Mesenchymal stem cell (in vitro differentiated cells and primary cell): ENCODE data around the gene MUC16.
"Not testable (repeated sequence)": the region's sequence is repeated elsewhere in the genome, so short reads cannot be mapped to it uniquely, and the experiment has no call there.

Experiments used
- DNase-seq: peaks from one replicate; pipeline ENCODE4 v3.0.0-alpha.2; 2013
- H2AFZ ChIP-seq: one replicate; pipeline ENCODE4 v1.6.1; 2013; ENCODE audit warnings: low read depth, mild to moderate bottlenecking, control low read depth, inconsistent platforms, low read length, moderate library complexity
- H2AK5ac ChIP-seq: 2 replicates; pipeline ENCODE4 v1.6.1; 2013; ENCODE audit warnings: low read length, moderate library complexity, mild to moderate bottlenecking, inconsistent platforms; ENCODE audit not compliant: severe bottlenecking
- H2BK120ac ChIP-seq: one replicate; pipeline ENCODE4 v1.6.1; 2013; ENCODE audit warnings: low read depth, mild to moderate bottlenecking, inconsistent platforms, low read length, moderate library complexity
- H2BK12ac ChIP-seq, 2 experiments: one replicate each; pipeline ENCODE4 v1.6.1; 2013; ENCODE audit warnings: inconsistent platforms in 2 of 2, low read length in 2 of 2, mild to moderate bottlenecking in 2 of 2, moderate library complexity in 2 of 2, control low read depth in 1 of 2
- H2BK15ac ChIP-seq: one replicate; pipeline ENCODE4 v1.6.1; 2013; ENCODE audit warnings: mild to moderate bottlenecking, low read depth, inconsistent platforms; ENCODE audit not compliant: poor library complexity, severe bottlenecking
- H2BK5ac ChIP-seq: 2 replicates; pipeline ENCODE4 v1.6.1; 2013; ENCODE audit warnings: low read depth, mild to moderate bottlenecking, low read length, control low read depth, inconsistent platforms; ENCODE audit not compliant: poor library complexity, severe bottlenecking
- H3K14ac ChIP-seq, 2 experiments: one replicate each; pipeline ENCODE4 v1.6.1; 2013; ENCODE audit warnings: inconsistent platforms in 2 of 2, low read length in 2 of 2, control low read depth in 1 of 2, mild to moderate bottlenecking in 1 of 2, moderate library complexity in 1 of 2
- H3K18ac ChIP-seq, 2 experiments: one replicate each; pipeline ENCODE4 v1.6.1; 2013; ENCODE audit warnings: inconsistent platforms in 2 of 2, low read length in 2 of 2, control low read depth in 1 of 2, low read depth in 1 of 2, mild to moderate bottlenecking in 1 of 2
- H3K23ac ChIP-seq, 2 experiments: one replicate each; pipeline ENCODE4 v1.6.1; 2013; ENCODE audit warnings: inconsistent platforms in 2 of 2, low read length in 2 of 2, mild to moderate bottlenecking in 2 of 2, moderate library complexity in 2 of 2, control low read depth in 1 of 2
- H3K27ac ChIP-seq: 2 replicates; pipeline ENCODE4 v1.5.1; 2013; ENCODE audit warnings: mild to moderate bottlenecking, moderate library complexity, low read length, control low read depth, inconsistent platforms; ENCODE audit not compliant: poor library complexity, severe bottlenecking
- H3K27me3 ChIP-seq, 2 experiments: 2 replicates each; pipeline versions ENCODE4 v1.6.1 to v1.7.0; 2013; ENCODE audit warnings: low read length in 2 of 2, mild to moderate bottlenecking in 2 of 2, moderate library complexity in 2 of 2, control low read depth in 1 of 2, inconsistent platforms in 1 of 2; ENCODE audit not compliant: control insufficient read depth in 1 of 2, insufficient read depth in 1 of 2
- H3K36me3 ChIP-seq, 2 experiments: 2 replicates each; pipeline versions ENCODE4 v1.6.1 to v1.7.0; 2013; ENCODE audit warnings: low read length in 2 of 2, control low read depth in 1 of 2, inconsistent platforms in 1 of 2, low read depth in 1 of 2, mild to moderate bottlenecking in 1 of 2; ENCODE audit not compliant: insufficient read depth in 2 of 2, control insufficient read depth in 1 of 2
- H3K4ac ChIP-seq, 2 experiments: one replicate each; pipeline ENCODE4 v1.6.1; 2013; ENCODE audit warnings: inconsistent platforms in 2 of 2, low read length in 2 of 2, mild to moderate bottlenecking in 2 of 2, moderate library complexity in 2 of 2, control low read depth in 1 of 2, low read depth in 1 of 2
- H3K4me1 ChIP-seq: 2 replicates; pipeline ENCODE4 v1.6.1; 2013; ENCODE audit warnings: low read depth, low read length, control low read depth; ENCODE audit not compliant: control insufficient read depth, insufficient read depth
- H3K4me2 ChIP-seq: 2 replicates; pipeline ENCODE4 v1.6.1; 2013; ENCODE audit warnings: low read length, mild to moderate bottlenecking, inconsistent platforms; ENCODE audit not compliant: poor library complexity, severe bottlenecking
- H3K4me3 ChIP-seq, 2 experiments: 2 replicates each; pipeline versions ENCODE4 v1.5.1 to v1.7.0; 2013; ENCODE audit warnings: low read length in 2 of 2, mild to moderate bottlenecking in 2 of 2, control low read depth in 1 of 2, low read depth in 1 of 2; ENCODE audit not compliant: insufficient read depth in 1 of 2
- H3K79me1 ChIP-seq: replicated peaks from 2 replicates; pipeline ENCODE4 v1.6.1; 2013; ENCODE audit warnings: mild to moderate bottlenecking, control low read depth, low read length, inconsistent platforms; ENCODE audit not compliant: poor library complexity, severe bottlenecking
- H3K9ac ChIP-seq: 2 replicates; pipeline ENCODE4 v1.7.0; 2013; ENCODE audit warnings: mild to moderate bottlenecking, low read length, moderate library complexity
- H3K9me3 ChIP-seq: 2 replicates; pipeline ENCODE4 v1.7.0; 2013; ENCODE audit warnings: mild to moderate bottlenecking, low read length; ENCODE audit not compliant: control insufficient read depth
- H4K8ac ChIP-seq: one replicate; pipeline ENCODE4 v1.6.1; 2013; ENCODE audit warnings: inconsistent platforms, mild to moderate bottlenecking, low read length, moderate library complexity
- H4K91ac ChIP-seq: one replicate; pipeline ENCODE4 v1.6.1; 2013; ENCODE audit warnings: mild to moderate bottlenecking, low read length, inconsistent platforms
- WGBS: methylation state at CpG from one replicate; pipeline ENCODE4 v1.1.7; 2013; ENCODE audit warnings: mixed read lengths; 5-methylcytosine and 5-hydroxymethylcytosine counted together

MUC16 gene

DNA sequence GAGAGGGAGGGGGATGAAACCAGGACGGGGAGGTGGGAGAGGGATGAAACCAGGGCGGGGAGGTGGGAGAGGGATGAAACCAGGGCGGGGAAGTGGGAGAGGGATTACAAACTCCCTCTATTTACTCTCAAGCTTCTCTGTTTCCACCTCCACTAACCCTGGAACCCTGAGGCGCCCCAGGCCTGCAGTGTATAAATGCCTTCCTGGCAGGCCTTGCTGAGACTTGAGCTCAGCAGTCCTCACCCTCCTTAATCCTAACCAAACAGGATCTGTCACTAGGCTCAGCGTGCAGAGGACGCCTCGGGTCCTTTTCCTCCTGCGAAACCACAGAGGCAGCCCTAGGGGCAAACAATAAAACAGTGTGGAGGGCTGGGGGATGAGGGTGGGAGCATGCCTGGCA, 44.6 kb upstream of the MUC16 start:
- Histone ChIP-seq H3K14ac (no peak overlapping the region), H3K18ac (no peak overlapping the region), H3K23ac (no peak overlapping the region), H4K91ac (no peak overlapping the region), H2BK120ac (no peak overlapping the region), H3K9me3 (no peaks in the 10 kb centered on the region), H3K4me1 (peaks cover 14% of the 10 kb centered on the region), H3K79me1 (no peaks in the 10 kb centered on the region), H2AFZ (no peak overlapping the region), H3K4me2 (no peak overlapping the region), H3K4me3 (no peak overlapping the region), H3K27me3 (no peaks in the 10 kb centered on the region), H2BK5ac (peak overlapping the region; percentile 37), H3K36me3 (no peaks in the 10 kb centered on the region), H3K27ac (peak overlapping the region; percentile 61), H3K9ac (no peak overlapping the region), H4K8ac (no peak overlapping the region), H3K4ac (no peak overlapping the region), H2BK12ac (no peak overlapping the region), H2AK5ac (no peak overlapping the region), H2BK15ac (no peak overlapping the region)
- 56% methylated on average over 5 of the region's 8 CpGs for WGBS
- DNase-seq = no peak

DNA sequence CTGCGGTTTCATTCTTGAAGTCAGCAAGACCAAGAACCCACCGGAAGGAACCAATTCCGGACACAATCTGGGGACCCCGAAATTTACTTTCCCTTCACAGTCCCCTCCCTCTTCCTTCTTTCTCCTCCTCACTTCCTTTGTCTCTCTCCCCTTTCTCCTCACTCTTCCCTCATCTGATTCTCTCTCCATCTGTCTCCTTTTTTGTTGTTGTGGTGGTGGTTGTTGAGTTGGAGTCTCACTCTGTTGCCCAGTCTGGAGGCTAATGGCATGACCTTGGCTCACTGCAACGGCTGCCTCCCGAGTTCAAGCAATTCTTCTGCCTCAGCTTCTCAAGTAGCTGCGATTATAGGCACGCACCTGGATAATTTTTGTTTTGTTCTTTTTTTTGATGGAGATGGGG, 44.0 kb upstream of the MUC16 start:
- no peak overlapping the region for H3K9ac ChIP-seq
- 93% methylated on average over 7 of the region's 8 CpGs for WGBS
- H3K79me1 ChIP-seq = no peaks in the 10 kb centered on the region
- no peaks in the 10 kb centered on the region for H3K9me3 ChIP-seq
- H2AFZ ChIP-seq = no peak overlapping the region
- H3K36me3 ChIP-seq = no peaks in the 10 kb centered on the region
- H3K18ac ChIP-seq = no peak overlapping the region
- peak overlapping the region; percentile 45 for H2AK5ac ChIP-seq
- DNase-seq = no peak
- H3K27me3 ChIP-seq = no peaks in the 10 kb centered on the region
- no peak overlapping the region for H4K91ac ChIP-seq
- peak overlapping the region; percentile 3 for H3K27ac ChIP-seq
- H2BK15ac ChIP-seq = no peak overlapping the region
- H3K4me2 ChIP-seq = no peak overlapping the region
- H3K23ac ChIP-seq = no peak overlapping the region
- no peak overlapping the region for H3K14ac ChIP-seq
- no peak overlapping the region for H2BK12ac ChIP-seq
- H3K4me1 ChIP-seq = peaks cover 14% of the 10 kb centered on the region
- H2BK120ac ChIP-seq = no peak overlapping the region
- H4K8ac ChIP-seq = no peak overlapping the region
- H2BK5ac ChIP-seq = no peak overlapping the region
- no peak overlapping the region for H3K4ac ChIP-seq
- H3K4me3 ChIP-seq = no peak overlapping the region

DNA sequence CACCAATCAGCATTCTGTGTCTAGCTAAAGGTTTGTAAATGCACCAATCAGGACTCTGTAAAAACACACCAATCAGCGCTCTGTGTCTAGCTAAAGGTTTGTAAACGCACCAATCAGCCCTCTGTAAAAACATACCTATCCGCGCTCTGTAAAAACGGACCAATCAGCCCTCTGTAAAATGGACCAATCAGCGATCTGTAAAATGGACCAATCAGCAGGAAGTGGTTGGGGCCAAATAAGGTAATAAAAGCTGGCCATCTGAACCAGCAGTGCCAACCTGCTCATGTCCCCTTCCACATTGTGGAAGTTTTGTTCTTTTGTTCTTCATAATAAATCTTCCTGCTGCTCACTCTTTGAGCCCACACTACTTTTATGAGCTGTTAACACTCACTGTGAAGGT, 43.5 kb upstream of the MUC16 start:
- H2AK5ac ChIP-seq, H3K9ac ChIP-seq, H3K36me3 ChIP-seq, H3K23ac ChIP-seq, H2BK120ac ChIP-seq, H4K91ac ChIP-seq, H3K4me3 ChIP-seq, H3K9me3 ChIP-seq, H3K27me3 ChIP-seq, H3K18ac ChIP-seq, H3K79me1 ChIP-seq, H2AFZ ChIP-seq, H4K8ac ChIP-seq, H2BK15ac ChIP-seq, H2BK5ac ChIP-seq, H3K4me2 ChIP-seq, H3K27ac ChIP-seq, H3K14ac ChIP-seq, DNase-seq, H3K4ac ChIP-seq, H2BK12ac ChIP-seq: not testable (repeated sequence)
- WGBS = 88% methylated on average over 6 of the region's 6 CpGs
- H3K4me1 ChIP-seq = peaks cover 14% of the 10 kb centered on the region

DNA sequence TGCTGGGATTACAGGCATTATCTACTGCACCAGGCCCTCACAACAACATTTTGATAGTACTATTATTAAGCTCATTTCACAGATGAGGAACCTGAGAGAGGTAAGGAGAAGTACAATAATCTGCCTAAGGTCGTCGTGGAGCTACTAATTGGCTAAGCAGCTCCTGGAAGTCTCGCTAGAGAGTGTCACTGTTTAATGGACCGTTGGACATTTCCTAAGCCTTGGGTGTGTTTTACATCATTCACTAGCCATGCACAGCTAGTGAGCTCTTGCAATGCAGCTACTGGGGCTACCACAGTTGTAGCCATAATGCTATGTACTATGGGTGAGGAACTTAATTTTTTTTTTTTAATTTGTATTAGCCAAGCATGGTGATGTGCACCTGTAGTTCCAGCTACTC, 42.7 kb upstream of the MUC16 start:
- Histone ChIP-seq H3K14ac (no peak overlapping the region), H3K18ac (no peak overlapping the region), H2BK5ac (no peak overlapping the region), H3K4me2 (no peak overlapping the region), H4K91ac (no peak overlapping the region), H2BK12ac (no peak overlapping the region), H4K8ac (no peak overlapping the region), H3K4ac (no peak overlapping the region), H2BK120ac (no peak overlapping the region), H2AK5ac (no peak overlapping the region), H3K27me3 (no peaks in the 10 kb centered on the region), H3K27ac (no peak overlapping the region), H3K9me3 (no peaks in the 10 kb centered on the region), H3K4me1 (peaks cover 14% of the 10 kb centered on the region), H2BK15ac (no peak overlapping the region), H2AFZ (no peak overlapping the region), H3K4me3 (no peak overlapping the region), H3K9ac (no peak overlapping the region), H3K79me1 (no peaks in the 10 kb centered on the region), H3K36me3 (no peaks in the 10 kb centered on the region), H3K23ac (no peak overlapping the region)
- 81% methylated on average over 4 of the region's 4 CpGs for WGBS
- no peak for DNase-seq
